ENCODE results near the gene SLC66A1.
A peak's percentile ranks its signal among the peaks of the same experiment; 100 is the strongest.

The SLC66A1 gene

GRCh38 chr1:19325958-19326747 is 14.0 kb downstream of the SLC66A1 start:
- no peak for DNase-seq

GRCh38 chr1:19326748-19327065 is 14.6 kb downstream of the SLC66A1 start:
- no peak for DNase-seq

DNA sequence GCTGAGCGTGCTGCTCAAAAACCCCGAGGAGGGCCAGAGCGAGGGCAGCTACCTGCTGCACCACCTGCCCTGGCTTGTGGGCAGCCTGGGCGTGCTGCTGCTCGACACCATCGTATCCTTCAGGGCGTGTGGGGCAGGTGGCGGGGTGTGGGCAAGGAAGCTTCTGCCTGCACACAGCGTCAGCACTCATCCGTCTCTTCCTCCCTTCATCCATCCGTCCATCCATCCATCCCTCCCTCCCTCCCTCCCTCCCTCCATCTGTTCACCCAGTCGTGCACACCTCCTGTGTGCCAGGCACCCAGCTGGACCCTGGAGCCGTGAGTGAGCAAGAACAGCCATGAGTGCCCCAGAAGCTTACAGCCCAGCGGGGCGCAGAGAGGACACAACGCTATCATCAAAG is 15.2 kb downstream of the SLC66A1 start:
- no peak for DNase-seq

- no peak for DNase-seq
These were observed 15.6 kb downstream of the SLC66A1 start for GRCh38 chr1:19327736-19328135.

GRCh38 chr1:19328486-19328885 is 16.4 kb downstream of the SLC66A1 start:
- DNase-seq, result no peak

DNA sequence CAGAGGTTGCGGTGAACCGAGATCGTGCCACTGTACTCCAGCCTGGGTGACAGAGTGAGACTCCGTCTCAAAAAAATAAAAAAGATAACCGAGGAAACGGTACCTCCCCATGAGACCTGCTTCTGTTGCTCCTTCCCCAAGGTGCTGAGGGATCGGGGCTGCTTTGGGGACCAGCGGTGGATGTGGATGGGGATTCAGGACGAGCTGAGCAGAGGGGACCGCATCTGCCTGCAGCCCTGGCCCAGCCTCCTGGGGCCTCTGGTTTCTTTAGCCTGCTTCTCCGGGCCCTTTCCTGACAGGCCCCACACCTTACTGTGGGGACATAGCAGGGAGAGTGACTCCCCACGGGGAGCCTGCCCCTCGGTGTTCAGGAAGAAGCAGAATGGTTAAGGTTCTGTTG is 17.1 kb downstream of the SLC66A1 start:
- no peak for DNase-seq

- no peak for DNase-seq
These were observed 17.5 kb downstream of the SLC66A1 start for GRCh38 chr1:19329611-19330010.

GRCh38 chr1:19330449-19331135 is 18.5 kb downstream of the SLC66A1 start:
- no peak for DNase-seq

- no peak for DNase-seq
These were observed 19.2 kb downstream of the SLC66A1 start for GRCh38 chr1:19331262-19331878.

DNA sequence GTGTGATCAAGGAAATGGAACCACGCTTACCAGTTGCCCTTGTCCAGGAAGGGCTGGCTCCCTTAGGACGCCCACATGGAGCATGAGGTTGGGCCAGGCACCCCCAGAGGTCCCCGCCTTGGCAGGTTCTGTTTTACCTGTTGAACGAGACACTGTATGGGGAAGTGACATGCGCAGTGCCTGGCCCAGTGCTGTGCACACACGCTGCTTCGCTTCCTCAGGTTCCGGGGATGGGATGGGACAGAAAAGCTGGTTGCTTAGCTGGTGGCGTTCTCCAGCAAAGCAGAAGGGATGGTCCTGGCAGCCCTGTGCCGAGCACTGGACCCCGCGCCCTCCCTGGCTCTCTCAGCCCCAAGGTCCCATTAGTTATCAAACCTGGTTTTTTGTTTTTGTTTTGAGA is 20.7 kb downstream of the SLC66A1 start:
- DNase-seq, result no peak

DNA sequence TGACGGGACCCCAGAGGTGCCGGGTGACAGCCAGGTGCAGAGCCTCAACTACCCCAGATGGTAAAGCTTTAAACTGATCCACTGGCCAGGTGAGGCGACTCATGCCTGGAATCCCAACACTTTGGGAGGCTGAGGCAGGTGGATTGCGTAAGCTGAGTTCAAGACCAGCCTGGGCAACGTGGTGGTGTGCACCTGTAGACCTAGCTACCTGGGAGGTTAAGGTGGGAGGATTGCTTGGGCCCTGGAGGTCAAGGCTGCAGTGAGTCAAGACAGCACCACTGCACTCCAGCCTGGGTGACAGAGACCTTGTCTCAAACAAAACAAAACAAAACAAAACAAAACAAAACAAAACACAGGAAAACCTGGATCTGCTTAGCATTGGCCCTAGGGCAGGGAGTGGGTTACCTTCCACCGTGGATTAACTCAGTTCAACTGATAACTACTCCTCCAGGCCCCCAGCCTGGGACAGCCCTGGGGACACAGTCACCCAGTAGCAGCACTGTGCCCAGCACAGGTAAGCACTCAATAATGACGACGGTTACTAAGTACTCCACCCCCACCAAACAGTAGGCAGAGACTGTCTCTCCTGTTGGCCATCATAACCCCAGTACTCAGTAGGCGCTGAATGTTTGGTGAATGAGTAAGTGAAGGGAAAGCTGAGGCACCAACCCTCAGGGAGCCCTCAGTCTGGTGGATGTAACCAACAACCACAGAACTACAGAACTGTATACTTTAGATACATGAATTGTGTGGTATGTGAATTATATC is 21.6 kb downstream of the SLC66A1 start:
- DNase-seq, result no peak

GRCh38 chr1:19336543-19336942 is 24.4 kb downstream of the SLC66A1 start:
- peak; percentile 46 for DNase-seq

- DNase-seq, result no peak
These were observed 25.2 kb downstream of the SLC66A1 start for GRCh38 chr1:19337289-19337688.

- DNase-seq, result no peak
These were observed 26.2 kb downstream of the SLC66A1 start for GRCh38 chr1:19338323-19338762.

GRCh38 chr1:19339214-19339861 is 27.2 kb downstream of the SLC66A1 start:
- no peak for DNase-seq

DNA sequence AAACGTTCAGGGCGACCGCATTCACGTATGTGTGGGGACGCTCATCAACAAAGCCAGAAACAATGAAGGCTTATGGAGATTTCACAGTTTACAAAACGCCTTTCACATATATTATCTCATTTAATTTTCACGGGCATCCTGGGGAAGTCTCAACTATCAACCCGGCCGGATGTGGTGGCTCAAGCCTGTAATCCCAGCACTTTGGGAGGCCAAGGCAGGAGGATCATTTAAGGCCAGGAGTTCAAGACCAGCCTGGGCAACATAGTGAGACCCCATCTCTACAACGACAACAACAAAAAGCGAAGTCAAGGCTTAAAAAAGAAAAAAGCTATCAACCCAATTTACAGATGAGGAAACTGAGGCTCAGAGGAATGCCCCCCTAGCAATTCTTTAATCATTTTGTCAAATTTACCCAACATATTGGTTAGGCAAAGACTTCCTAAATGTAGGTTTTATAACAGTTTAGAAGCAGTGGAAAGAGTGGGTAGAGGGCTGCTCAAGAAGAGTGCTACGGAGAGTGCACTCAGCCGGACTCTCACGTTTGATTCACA is 28.3 kb downstream of the SLC66A1 start:
- DNase-seq, result no peak

DNA sequence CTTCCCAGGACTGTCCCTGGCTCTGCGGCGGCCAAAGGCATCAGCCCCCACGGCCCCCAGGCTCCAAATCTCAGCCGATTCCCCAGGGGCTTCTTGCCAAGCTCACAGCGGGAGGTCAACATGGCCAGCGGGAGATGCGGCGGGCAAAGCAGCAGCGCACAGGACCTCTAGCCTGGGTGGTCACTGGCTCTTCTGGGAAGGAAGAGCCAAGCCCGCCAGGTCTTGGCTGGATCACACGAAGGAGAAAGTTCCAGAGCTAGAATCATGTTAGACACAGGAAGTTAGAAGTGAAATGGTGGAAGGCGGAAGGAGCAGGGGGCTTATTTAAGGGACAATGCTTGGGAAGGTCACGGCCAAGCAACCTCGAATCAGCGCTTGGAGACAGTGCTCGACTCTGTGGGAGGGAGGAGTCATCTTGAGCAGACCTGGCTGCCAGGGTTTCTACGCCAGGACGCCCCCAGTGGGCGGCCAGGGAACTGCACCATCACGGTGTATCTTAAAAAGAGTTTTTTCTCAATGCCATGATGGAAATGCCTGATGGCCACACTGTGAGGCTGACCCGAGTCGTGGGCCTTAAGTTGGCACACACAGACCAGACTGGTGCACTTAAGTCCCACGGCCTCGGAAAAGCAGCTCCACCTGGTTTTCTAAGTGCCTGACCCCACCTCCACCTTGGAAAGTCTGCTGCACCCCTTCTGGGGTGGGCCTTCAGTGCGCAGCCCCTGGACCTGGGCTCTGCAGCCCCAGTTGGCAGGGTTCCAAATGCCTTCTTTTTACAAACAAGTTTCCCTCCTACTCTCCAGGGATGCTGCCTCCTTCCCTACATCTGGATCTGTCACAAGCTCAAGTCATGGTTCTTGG is 29.3 kb downstream of the SLC66A1 start:
- peak; percentile 65 for DNase-seq

GRCh38 chr1:19342062-19342750 is 30.1 kb downstream of the SLC66A1 start:
- DNase-seq, result no peak

DNA sequence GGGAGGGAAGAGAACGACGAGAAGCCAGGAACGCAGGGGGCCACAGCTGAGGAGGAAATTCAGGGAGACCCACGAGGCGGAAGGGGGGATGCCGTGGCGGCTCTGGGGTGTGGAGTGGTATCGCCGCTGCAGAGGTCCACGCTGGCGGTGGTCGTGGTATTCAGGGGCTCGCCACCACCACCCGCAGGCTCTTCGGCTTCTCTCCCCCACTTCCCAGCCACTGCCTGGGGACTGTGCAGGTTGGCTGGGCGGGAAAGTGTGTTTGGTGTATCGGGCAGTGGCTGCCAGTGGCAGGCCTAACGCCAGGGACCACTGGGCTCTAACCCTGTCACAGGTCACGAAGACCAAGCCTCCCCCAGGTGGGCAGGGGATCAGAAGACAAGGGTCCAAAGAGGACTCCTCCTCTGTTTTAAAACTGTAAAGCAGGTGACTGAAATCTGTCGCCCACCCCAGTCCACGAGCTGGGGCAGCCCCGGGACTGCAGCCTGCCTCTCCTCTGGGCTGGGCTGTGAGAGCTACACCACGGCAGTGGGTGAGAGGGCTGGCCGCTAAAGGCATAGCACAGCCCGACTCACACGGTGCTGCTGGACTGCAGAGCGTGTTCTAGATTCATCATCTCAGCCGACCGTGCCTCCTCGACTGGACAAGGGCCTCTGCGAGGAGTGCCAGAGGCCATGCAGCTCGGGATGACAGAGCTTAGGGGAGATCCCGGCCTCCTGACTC is 30.9 kb downstream of the SLC66A1 start:
- no peak for DNase-seq

Data from CD4-positive, alpha-beta T cell treated with Interleukin-4 for 4 hours (primary cell).